ENCODE data around the gene TPX2. TPM values are rescaled to one million over a fixed set of nuclear protein-coding genes. Genes with fewer than 3 reads are reported as not detected.

TPX2 gene
- total RNA-seq, 1 experiment from 2014 or later, result 128 TPM

GRCh38 chr20:31833931-31834521 is 94.9 kb downstream of the TPX2 start:
- DNase-seq (ENCODE audit: low spot score), result no peak

GRCh38 chr20:31835554-31835953 is 96.5 kb downstream of the TPX2 start:
- no peak for DNase-seq (ENCODE audit: low spot score)

- peak; percentile 94 for DNase-seq (ENCODE audit: low spot score)
Measured at GRCh38 chr20:31835977-31836852, 97.1 kb downstream of the TPX2 start.

- peak; percentile 72 for DNase-seq (ENCODE audit: low spot score)
Measured at GRCh38 chr20:31836853-31837608, 97.9 kb downstream of the TPX2 start.

- DNase-seq (ENCODE audit: low spot score), result no peak
Measured at GRCh38 chr20:31837896-31838397, 98.9 kb downstream of the TPX2 start.

- peak; percentile 49 for DNase-seq (ENCODE audit: low spot score)
Measured at GRCh38 chr20:31838646-31839292, 99.7 kb downstream of the TPX2 start.

- DNase-seq (ENCODE audit: low spot score), result no peak
Measured at GRCh38 chr20:31839782-31840487, 100.8 kb downstream of the TPX2 start.

GRCh38 chr20:31840906-31841816 is 102.1 kb downstream of the TPX2 start:
- no peak for DNase-seq (ENCODE audit: low spot score)

- peak; percentile 71 for DNase-seq (ENCODE audit: low spot score)
Measured at GRCh38 chr20:31841928-31842327, 102.8 kb downstream of the TPX2 start.

GRCh38 chr20:31842471-31843157 is 103.5 kb downstream of the TPX2 start:
- no peak for DNase-seq (ENCODE audit: low spot score)

- no peak for DNase-seq (ENCODE audit: low spot score)
Measured at GRCh38 chr20:31843288-31843687, 104.2 kb downstream of the TPX2 start.

GRCh38 chr20:31843881-31844280 is 104.8 kb downstream of the TPX2 start:
- DNase-seq (ENCODE audit: low spot score), result no peak

- DNase-seq (ENCODE audit: low spot score), result no peak
Measured at GRCh38 chr20:31844737-31845299, 105.7 kb downstream of the TPX2 start.

- DNase-seq (ENCODE audit: low spot score), result no peak
Measured at GRCh38 chr20:31845300-31845863, 106.3 kb downstream of the TPX2 start, which contains the start of gene FOXS1. Gene FOXS1 (minus strand): TSS chr20:31845604. CDS start chr20:31845542, 62 bp downstream.

- no peak for DNase-seq (ENCODE audit: low spot score)
Measured at GRCh38 chr20:31846793-31847138, 107.7 kb downstream of the TPX2 start.

- DNase-seq (ENCODE audit: low spot score), result no peak
Measured at GRCh38 chr20:31848088-31848999, 109.3 kb downstream of the TPX2 start.

GRCh38 chr20:31849306-31849930 is 110.3 kb downstream of the TPX2 start:
- no peak for DNase-seq (ENCODE audit: low spot score)

Data from H4 (cell line).